HEK293 (cell line): ENCODE data around the gene FCN1.

Source experiments
- BCL6B ChIP-seq: fragments of 450-650 bp; formaldehyde crosslinking; IDR thresholded peaks from 2 replicates; pipeline ENCODE4 v1.5.1; 2017; ENCODE audit warnings: missing biosample characterization, missing genetic modification characterization
- CTCF ChIP-seq: fragments of 450-650 bp; formaldehyde crosslinking; IDR thresholded peaks from 2 replicates; pipeline ENCODE4 v1.5.1; 2016; ENCODE audit warnings: missing biosample characterization, missing genetic modification characterization
- MZF1 ChIP-seq: fragments of 450-650 bp; formaldehyde crosslinking; IDR thresholded peaks from 2 replicates; pipeline ENCODE4 v1.5.1; 2017; ENCODE audit warnings: missing biosample characterization, missing genetic modification characterization, borderline replicate concordance
- OVOL3 ChIP-seq: fragments of 450-650 bp; formaldehyde crosslinking; IDR thresholded peaks from 2 replicates; pipeline ENCODE4 v1.5.1; 2016; ENCODE audit warnings: missing biosample characterization, missing genetic modification characterization
- SP2 ChIP-seq: fragments of 450-650 bp; formaldehyde crosslinking; IDR thresholded peaks from 2 replicates; pipeline ENCODE4 v1.5.1; 2016; ENCODE audit warnings: missing biosample characterization, missing genetic modification characterization
- ZNF416 ChIP-seq: fragments of 450-650 bp; formaldehyde crosslinking; IDR thresholded peaks from 2 replicates; pipeline ENCODE4 v1.5.1; 2016; ENCODE audit warnings: missing biosample characterization, missing genetic modification characterization
- ZNF423 ChIP-seq: fragments of 450-650 bp; formaldehyde crosslinking; IDR thresholded peaks from 2 replicates; pipeline ENCODE4 v1.5.1; 2016; ENCODE audit warnings: missing biosample characterization, missing genetic modification characterization
- ZNF571 ChIP-seq: fragments of 450-650 bp; formaldehyde crosslinking; IDR thresholded peaks from 2 replicates; pipeline ENCODE4 v1.5.0; 2017; ENCODE audit warnings: missing biosample characterization, missing genetic modification characterization
- ZNF580 ChIP-seq: fragments of 450-650 bp; formaldehyde crosslinking; IDR thresholded peaks from 2 replicates; pipeline ENCODE4 v1.5.1; 2016; ENCODE audit warnings: missing biosample characterization, missing genetic modification characterization
- ZNF610 ChIP-seq: fragments of 450-650 bp; formaldehyde crosslinking; IDR thresholded peaks from 2 replicates; pipeline ENCODE4 v1.5.1; 2016; ENCODE audit warnings: missing biosample characterization, missing genetic modification characterization, borderline replicate concordance
- ZNF837 ChIP-seq: fragments of 450-650 bp; formaldehyde crosslinking; IDR thresholded peaks from 2 replicates; pipeline ENCODE4 v1.5.1; 2016; ENCODE audit warnings: missing biosample characterization, missing genetic modification characterization
- TF ChIP-seq, protein P1 (sequence below): fragments of 450-650 bp; formaldehyde crosslinking; IDR thresholded peaks from 2 replicates; pipeline ENCODE4 v1.5.1; 2017; ENCODE audit warnings: missing biosample characterization, missing genetic modification characterization
- TF ChIP-seq, protein P2 (sequence below): fragments of 450-650 bp; formaldehyde crosslinking; IDR thresholded peaks from 2 replicates; pipeline ENCODE4 v1.5.1; 2016; ENCODE audit warnings: missing biosample characterization, missing genetic modification characterization
- TF ChIP-seq, protein P3 (sequence below): fragments of 450-650 bp; formaldehyde crosslinking; IDR thresholded peaks from 2 replicates; pipeline ENCODE4 v1.5.1; 2016; ENCODE audit warnings: missing biosample characterization, missing genetic modification characterization, low read depth

DNA sequence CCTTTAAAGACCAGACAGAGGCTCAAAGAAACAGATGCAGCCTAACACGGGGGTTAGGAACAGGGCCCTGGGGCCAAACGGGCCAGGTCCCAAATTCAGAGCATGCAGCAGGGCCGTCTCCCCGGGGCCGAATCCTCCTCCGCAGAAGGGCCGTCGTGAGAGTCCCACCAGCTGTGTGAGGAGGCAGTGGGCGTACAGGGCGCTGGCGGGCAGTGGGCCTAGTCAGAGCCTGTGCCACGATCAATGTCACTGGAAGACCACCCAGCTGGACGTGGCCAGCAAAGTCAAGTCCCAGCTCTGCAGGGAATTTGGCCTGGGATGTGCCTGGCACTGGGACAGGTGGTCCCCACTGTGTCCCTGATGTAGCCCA lies 52.9 kb downstream of the FCN1 start:
- TF ChIP-seq ZNF580 (tag by site-specific recombination) (no peak), BCL6B (tag by site-specific recombination) (no peak), ZNF571 (tag by site-specific recombination) (no peak), ZNF837 (tag by site-specific recombination) (no peak), CTCF (tag by site-specific recombination) (no peak), OVOL3 (tag by site-specific recombination) (no peak), SP2 (tag by site-specific recombination) (no peak), MZF1 (tag by site-specific recombination) (no peak), ZNF416 (tag by site-specific recombination) (no peak), ZNF423 (tag by site-specific recombination) (no peak), ZNF610 (tag by site-specific recombination) (no peak)
- TF ChIP-seq, protein P1, sequence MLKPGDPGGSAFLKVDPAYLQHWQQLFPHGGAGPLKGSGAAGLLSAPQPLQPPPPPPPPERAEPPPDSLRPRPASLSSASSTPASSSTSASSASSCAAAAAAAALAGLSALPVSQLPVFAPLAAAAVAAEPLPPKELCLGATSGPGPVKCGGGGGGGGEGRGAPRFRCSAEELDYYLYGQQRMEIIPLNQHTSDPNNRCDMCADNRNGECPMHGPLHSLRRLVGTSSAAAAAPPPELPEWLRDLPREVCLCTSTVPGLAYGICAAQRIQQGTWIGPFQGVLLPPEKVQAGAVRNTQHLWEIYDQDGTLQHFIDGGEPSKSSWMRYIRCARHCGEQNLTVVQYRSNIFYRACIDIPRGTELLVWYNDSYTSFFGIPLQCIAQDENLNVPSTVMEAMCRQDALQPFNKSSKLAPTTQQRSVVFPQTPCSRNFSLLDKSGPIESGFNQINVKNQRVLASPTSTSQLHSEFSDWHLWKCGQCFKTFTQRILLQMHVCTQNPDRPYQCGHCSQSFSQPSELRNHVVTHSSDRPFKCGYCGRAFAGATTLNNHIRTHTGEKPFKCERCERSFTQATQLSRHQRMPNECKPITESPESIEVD (tag by site-specific recombination): no peak
- TF ChIP-seq, protein P2, sequence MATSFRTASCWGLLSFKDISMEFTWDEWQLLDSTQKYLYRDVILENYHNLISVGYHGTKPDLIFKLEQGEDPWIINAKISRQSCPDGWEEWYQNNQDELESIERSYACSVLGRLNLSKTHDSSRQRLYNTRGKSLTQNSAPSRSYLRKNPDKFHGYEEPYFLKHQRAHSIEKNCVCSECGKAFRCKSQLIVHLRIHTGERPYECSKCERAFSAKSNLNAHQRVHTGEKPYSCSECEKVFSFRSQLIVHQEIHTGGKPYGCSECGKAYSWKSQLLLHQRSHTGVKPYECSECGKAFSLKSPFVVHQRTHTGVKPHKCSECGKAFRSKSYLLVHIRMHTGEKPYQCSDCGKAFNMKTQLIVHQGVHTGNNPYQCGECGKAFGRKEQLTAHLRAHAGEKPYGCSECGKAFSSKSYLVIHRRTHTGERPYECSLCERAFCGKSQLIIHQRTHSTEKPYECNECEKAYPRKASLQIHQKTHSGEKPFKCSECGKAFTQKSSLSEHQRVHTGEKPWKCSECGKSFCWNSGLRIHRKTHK: no peak
- TF ChIP-seq, protein P3, sequence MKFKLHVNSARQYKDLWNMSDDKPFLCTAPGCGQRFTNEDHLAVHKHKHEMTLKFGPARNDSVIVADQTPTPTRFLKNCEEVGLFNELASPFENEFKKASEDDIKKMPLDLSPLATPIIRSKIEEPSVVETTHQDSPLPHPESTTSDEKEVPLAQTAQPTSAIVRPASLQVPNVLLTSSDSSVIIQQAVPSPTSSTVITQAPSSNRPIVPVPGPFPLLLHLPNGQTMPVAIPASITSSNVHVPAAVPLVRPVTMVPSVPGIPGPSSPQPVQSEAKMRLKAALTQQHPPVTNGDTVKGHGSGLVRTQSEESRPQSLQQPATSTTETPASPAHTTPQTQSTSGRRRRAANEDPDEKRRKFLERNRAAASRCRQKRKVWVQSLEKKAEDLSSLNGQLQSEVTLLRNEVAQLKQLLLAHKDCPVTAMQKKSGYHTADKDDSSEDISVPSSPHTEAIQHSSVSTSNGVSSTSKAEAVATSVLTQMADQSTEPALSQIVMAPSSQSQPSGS (tag by site-specific recombination): no peak
